Keratinocyte (primary cell): ENCODE measurements around the gene TMEM135.

Experiments used
- EZH2 ChIP-seq: IDR thresholded peaks from one replicate; pipeline ENCODE4 v1.6.1; 2012; ENCODE audit warnings: inconsistent platforms, mild to moderate bottlenecking, low read length, moderate library complexity
- TF ChIP-seq, protein P1 (sequence below), 3 experiments: IDR thresholded peaks in 1 of 3; conservative IDR thresholded peaks in 1 of 3; optimal IDR thresholded peaks in 1 of 3; 2 replicates in 2 of 3; 3 replicates in 1 of 3; pipeline versions ENCODE3 to v1.5.1; 2011; ENCODE audit warnings: low read length in 3 of 3, mild to moderate bottlenecking in 3 of 3, moderate library complexity in 2 of 3, control low read depth in 1 of 3, inconsistent platforms in 1 of 3; ENCODE audit not compliant: insufficient read depth in 2 of 3; ENCODE audit errors: extremely low read depth in 1 of 3

DNA sequence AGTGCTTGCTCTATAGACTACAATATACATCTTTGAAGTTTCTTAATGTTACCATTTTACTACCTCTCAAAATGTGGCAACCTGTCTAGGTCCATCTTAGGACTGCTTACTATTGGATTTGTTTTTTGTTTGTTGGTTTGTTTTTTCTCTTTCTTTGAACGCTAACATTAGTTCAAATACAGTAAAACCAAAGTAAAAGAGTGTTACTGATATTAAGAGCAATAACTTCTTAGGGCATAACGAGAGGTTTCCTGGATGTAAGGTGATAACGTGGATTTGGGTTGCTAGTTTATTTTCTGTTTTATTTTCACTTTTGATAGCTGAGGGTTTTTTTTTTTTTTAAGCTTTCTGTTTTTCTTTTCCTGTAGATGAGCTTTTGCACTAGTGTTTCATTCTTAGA is 43.6 kb downstream of the TMEM135 start:
- TF ChIP-seq, protein P1, sequence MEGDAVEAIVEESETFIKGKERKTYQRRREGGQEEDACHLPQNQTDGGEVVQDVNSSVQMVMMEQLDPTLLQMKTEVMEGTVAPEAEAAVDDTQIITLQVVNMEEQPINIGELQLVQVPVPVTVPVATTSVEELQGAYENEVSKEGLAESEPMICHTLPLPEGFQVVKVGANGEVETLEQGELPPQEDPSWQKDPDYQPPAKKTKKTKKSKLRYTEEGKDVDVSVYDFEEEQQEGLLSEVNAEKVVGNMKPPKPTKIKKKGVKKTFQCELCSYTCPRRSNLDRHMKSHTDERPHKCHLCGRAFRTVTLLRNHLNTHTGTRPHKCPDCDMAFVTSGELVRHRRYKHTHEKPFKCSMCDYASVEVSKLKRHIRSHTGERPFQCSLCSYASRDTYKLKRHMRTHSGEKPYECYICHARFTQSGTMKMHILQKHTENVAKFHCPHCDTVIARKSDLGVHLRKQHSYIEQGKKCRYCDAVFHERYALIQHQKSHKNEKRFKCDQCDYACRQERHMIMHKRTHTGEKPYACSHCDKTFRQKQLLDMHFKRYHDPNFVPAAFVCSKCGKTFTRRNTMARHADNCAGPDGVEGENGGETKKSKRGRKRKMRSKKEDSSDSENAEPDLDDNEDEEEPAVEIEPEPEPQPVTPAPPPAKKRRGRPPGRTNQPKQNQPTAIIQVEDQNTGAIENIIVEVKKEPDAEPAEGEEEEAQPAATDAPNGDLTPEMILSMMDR (optimal IDR thresholded peaks at IDR 0.05 in 1 of 3, IDR thresholded peaks at IDR 0.05 in 1 of 3, conservative IDR thresholded peaks at IDR 0.05 in 1 of 3; ENCODE audit: extremely low read depth in 1 of 3, insufficient read depth in 2 of 3, low read length in 3 of 3), result no peak
- no peak for TF ChIP-seq EZH2
